Retinal pigment epithelial cell (primary cell): Measurements from ENCODE around the gene CDK16.

Source experiments
- DNase-seq: peaks from one replicate; pipeline ENCODE4 v3.0.0-alpha.2; 2010; ENCODE audit warnings: low read depth
- H3K4me3 ChIP-seq: 2 replicates; pipeline ENCODE4 v1.5.1; 2011; ENCODE audit warnings: mild to moderate bottlenecking, low read length, control low read depth, moderate library complexity
- CTCF ChIP-seq: conservative IDR thresholded peaks from 2 replicates; pipeline ENCODE4 v1.5.1; 2011; ENCODE audit warnings: low read depth, low read length, control low read depth, inconsistent platforms

The CDK16 gene

GRCh38 chrX:47234583-47234982 lies 16.1 kb downstream of the CDK16 start:
- TF ChIP-seq CTCF: no peak
- H3K4me3 ChIP-seq: peak overlapping the region; percentile 72
- no peak for DNase-seq

- H3K4me3 ChIP-seq: no peak overlapping the region
- DNase-seq: no peak
- no peak for TF ChIP-seq CTCF
These were observed 17.2 kb downstream of the CDK16 start for GRCh38 chrX:47235691-47236103.

GRCh38 chrX:47239199-47239598 lies 20.7 kb downstream of the CDK16 start:
- DNase-seq: no peak
- no peak for TF ChIP-seq CTCF
- no peak overlapping the region for H3K4me3 ChIP-seq

GRCh38 chrX:47239898-47240545 lies 21.5 kb downstream of the CDK16 start:
- DNase-seq: no peak
- H3K4me3 ChIP-seq: no peak overlapping the region
- TF ChIP-seq CTCF: no peak

- no peak for TF ChIP-seq CTCF
- DNase-seq: no peak
These were observed 22.1 kb downstream of the CDK16 start for GRCh38 chrX:47240619-47241018.

GRCh38 chrX:47241201-47242011 lies 22.9 kb downstream of the CDK16 start:
- no peak overlapping the region for H3K4me3 ChIP-seq
- no peak for TF ChIP-seq CTCF
- DNase-seq: no peak

More at GRCh38 chrX:47240619-47241018, 22.1 kb downstream of the CDK16 start:
- H3K4me3 ChIP-seq: no peak overlapping the region

GRCh38 chrX:47242321-47242720 lies 23.8 kb downstream of the CDK16 start:
- no peak overlapping the region for H3K4me3 ChIP-seq
- no peak for TF ChIP-seq CTCF
- no peak for DNase-seq
